IMR-90 (cell line): Measurements from ENCODE around the gene ZNF76. TPM values are rescaled to one million over a fixed set of nuclear protein-coding genes. Genes with fewer than 3 reads are reported as not detected.

Experiments used
- ATAC-seq: fragments of 200-7000 bp; cut with Tn5 transposase; 2 replicates; pipeline ENCODE4 v1.9.1; 2020; ENCODE audit warnings: low read depth, mild to moderate bottlenecking, moderate library complexity
- BruUV-seq: library from RNA; stranded (reverse); fragments of 400-500 nt; replicated peaks from 2 replicates; lab custom pipeline; 2021; lab: Mats Ljungman, UMichigan
- CTCF ChIA-PET: fragments of 300-600 bp; formaldehyde crosslinking; extraction: SDS; loops from one replicate; lab custom pipeline; 2021; ENCODE audit warnings: antibody characterized with exemption; lab: Yijun Ruan, JAX
- POLR2A ChIA-PET: fragments of 300-600 bp; sonication (Branson Sonifier 250); formaldehyde crosslinking; loops from one replicate; lab custom pipeline; 2022; ENCODE audit warnings: antibody characterized with exemption; ENCODE audit not compliant: unreplicated experiment; lab: Charles Lee
- DNase-seq: peaks from one replicate; pipeline ENCODE4 v3.0.0; 2013
- H2AFZ ChIP-seq: replicated peaks from 2 replicates; pipeline ENCODE3; 2013; ENCODE audit warnings: low read length, mild to moderate bottlenecking; ENCODE audit not compliant: poor library complexity
- H2AK5ac ChIP-seq: 2 replicates; pipeline ENCODE4 v1.6.1; 2013; ENCODE audit warnings: low read depth, low read length, inconsistent platforms
- H2AK9ac ChIP-seq: replicated peaks from 2 replicates; pipeline ENCODE3; 2013; ENCODE audit warnings: mild to moderate bottlenecking, low read depth, low read length, moderate library complexity; ENCODE audit not compliant: poor library complexity
- H2BK120ac ChIP-seq: 2 replicates; pipeline ENCODE4 v1.6.1; 2013; ENCODE audit warnings: low read depth, low read length, inconsistent platforms
- H2BK15ac ChIP-seq: 3 replicates; pipeline ENCODE4 v1.6.1; 2013; ENCODE audit warnings: low read depth, low read length, inconsistent platforms
- H2BK20ac ChIP-seq: 2 replicates; pipeline ENCODE4 v1.6.1; 2013; ENCODE audit warnings: low read depth, mild to moderate bottlenecking, inconsistent platforms, low read length, moderate library complexity
- H2BK5ac ChIP-seq: 2 replicates; pipeline ENCODE4 v1.6.1; 2013; ENCODE audit warnings: mild to moderate bottlenecking, low read depth, low read length, inconsistent platforms; ENCODE audit not compliant: poor library complexity, severe bottlenecking
- H3K14ac ChIP-seq: replicated peaks from 2 replicates; pipeline ENCODE4 v1.6.1; 2013; ENCODE audit warnings: low read depth, low read length, inconsistent platforms
- H3K18ac ChIP-seq: 2 replicates; pipeline ENCODE4 v1.6.1; 2013; ENCODE audit warnings: low read depth, low read length, control low read depth
- H3K23ac ChIP-seq: 2 replicates; pipeline ENCODE4 v1.6.1; 2013; ENCODE audit warnings: low read depth, low read length, inconsistent platforms
- H3K27ac ChIP-seq: 2 replicates; pipeline ENCODE4 v1.5.1; 2013; ENCODE audit warnings: mild to moderate bottlenecking, control low read depth, low read length; ENCODE audit not compliant: insufficient read depth
- H3K27me3 ChIP-seq: 2 replicates; pipeline ENCODE4 v1.6.1; 2013; ENCODE audit warnings: low read length; ENCODE audit not compliant: control insufficient read depth, insufficient read depth
- H3K36me3 ChIP-seq: 2 replicates; pipeline ENCODE4 v1.6.1; 2013; ENCODE audit warnings: low read length, mixed read lengths; ENCODE audit not compliant: control insufficient read depth, insufficient read depth
- H3K4ac ChIP-seq: 2 replicates; pipeline ENCODE4 v1.6.1; 2013; ENCODE audit warnings: low read depth, low read length, inconsistent platforms
- H3K4me1 ChIP-seq: 2 replicates; pipeline ENCODE4 v1.6.1; 2013; ENCODE audit warnings: low read length, mixed read lengths; ENCODE audit not compliant: control insufficient read depth, insufficient read depth
- H3K4me2 ChIP-seq: 2 replicates; pipeline ENCODE4 v1.6.1; 2013; ENCODE audit warnings: low read depth, mild to moderate bottlenecking, control low read depth, low read length, moderate library complexity
- H3K4me3 ChIP-seq: 2 replicates; pipeline ENCODE4 v1.5.1; 2013; ENCODE audit warnings: low read depth, mild to moderate bottlenecking, control low read depth, low read length, moderate library complexity; ENCODE audit not compliant: insufficient read depth
- H3K56ac ChIP-seq: 2 replicates; pipeline ENCODE4 v1.6.1; 2013; ENCODE audit warnings: low read length, inconsistent platforms; ENCODE audit not compliant: insufficient read depth; ENCODE audit errors: extremely low read depth
- H3K79me1 ChIP-seq, 2 experiments: 2 replicates each; pipeline ENCODE4 v1.6.1; 2013; ENCODE audit warnings: low read length in 2 of 2, inconsistent platforms in 1 of 2, low read depth in 1 of 2
- H3K9ac ChIP-seq: 2 replicates; pipeline ENCODE4 v1.6.1; 2013; ENCODE audit warnings: low read depth, low read length, control low read depth
- H3K9me1 ChIP-seq: 2 replicates; pipeline ENCODE4 v1.6.1; 2013; ENCODE audit warnings: low read length, inconsistent platforms; ENCODE audit not compliant: insufficient read depth
- H3K9me3 ChIP-seq: 2 replicates; pipeline ENCODE4 v1.6.1; 2013; ENCODE audit warnings: low read length; ENCODE audit not compliant: control insufficient read depth, insufficient read depth
- H4K20me1 ChIP-seq: 2 replicates; pipeline ENCODE4 v1.6.1; 2013; ENCODE audit warnings: low read length, inconsistent platforms; ENCODE audit not compliant: insufficient read depth
- H4K5ac ChIP-seq: 2 replicates; pipeline ENCODE4 v1.6.1; 2013; ENCODE audit warnings: mild to moderate bottlenecking, low read depth, low read length, control low read depth
- H4K8ac ChIP-seq, 2 experiments: 2 replicates each; pipeline ENCODE4 v1.6.1; 2013; ENCODE audit warnings: low read depth in 2 of 2, low read length in 2 of 2, control low read depth in 1 of 2, inconsistent platforms in 1 of 2
- H4K91ac ChIP-seq: 2 replicates; pipeline ENCODE4 v1.6.1; 2013; ENCODE audit warnings: low read depth, low read length, inconsistent platforms; ENCODE audit not compliant: insufficient read depth
- MAZ ChIP-seq: IDR thresholded peaks from 2 replicates; pipeline ENCODE4 v1.6.1; 2012; ENCODE audit warnings: low read depth, mild to moderate bottlenecking, low read length, improper control_type of control experiment, moderate library complexity, borderline replicate concordance
- RCOR1 ChIP-seq: IDR thresholded peaks from 2 replicates; pipeline ENCODE4 v1.6.1; 2012; ENCODE audit warnings: mild to moderate bottlenecking, low read length, improper control_type of control experiment; ENCODE audit not compliant: insufficient replicate concordance
- SMC3 ChIP-seq: fragments of 150-350 bp; IDR thresholded peaks from 2 replicates; pipeline ENCODE4 v1.6.1; 2016; ENCODE audit warnings: low read depth, mild to moderate bottlenecking, antibody characterized with exemption, low read length, moderate library complexity
- USF2 ChIP-seq: fragments of 150-350 bp; IDR thresholded peaks from 2 replicates; pipeline ENCODE4 v1.6.1; 2017; ENCODE audit warnings: mild to moderate bottlenecking, antibody characterized with exemption, low read length, low read depth
- WGBS, 2 experiments: methylation state at CpG; one replicate each; pipeline versions ENCODE4 v1.1.5 to v1.1.7; 2013; ENCODE audit warnings: missing lambda C conversion rate in 2 of 2; ENCODE audit not compliant: insufficient read length in 1 of 2; ENCODE audit errors: extremely low coverage in 2 of 2; 5-methylcytosine and 5-hydroxymethylcytosine counted together
- dilution Hi-C: fragments of 300-500 bp; cut with HindIII; formaldehyde crosslinking; loops from one replicate; pipeline ENCODE4 v1.14.3; 2018; ENCODE audit warnings: low sequenced_read_pairs; ENCODE audit not compliant: unreplicated experiment
- in situ Hi-C: fragments of 300-500 bp; cut with MboI; formaldehyde crosslinking; loops from 3 replicates; pipeline ENCODE4 v1.14.3; 2019; ENCODE audit warnings: low sequenced_read_pairs, inconsistent platforms, mixed read lengths
- intact Hi-C: fragments of 100-400 bp; cut with micrococcal nuclease; formaldehyde crosslinking; loops from 2 replicates; pipeline ENCODE4 v1.10.0; 2022
- polyA plus RNA-seq, 3 experiments: library from polyadenylated mRNA; depleted of rRNA; stranded (reverse); fragments of >200 nt; gene quantifications; 2 replicates each; pipeline ENCODE4 v1.2.3, GENCODE V29; 2012; ENCODE audit warnings: low replicate concordance in 1 of 3
- total RNA-seq: library from RNA; depleted of rRNA; stranded (reverse); fragments of >200 nt; gene quantifications from 2 replicates; pipeline ENCODE4 v1.2.3, GENCODE V29; 2012

ZNF76 gene
- total and polyA plus RNA-seq, 2 of the 4 experiments (the other 2 are of a cell fraction) = 19.9 to 21.1 TPM

- no peaks in the 10 kb centered on the region for H3K9me1 ChIP-seq
- H3K9me3 ChIP-seq = no peaks in the 10 kb centered on the region
- CTCF ChIA-PET = no interaction called here
- H4K5ac ChIP-seq = no peak overlapping the region
- no peak overlapping the region for H2BK15ac ChIP-seq
- H4K20me1 ChIP-seq = no peaks in the 10 kb centered on the region
- peaks cover 15% of the 10 kb centered on the region; the same call in 1 of the 2 replicates for H3K27me3 ChIP-seq
- H3K36me3 ChIP-seq = no peaks in the 10 kb centered on the region
- no peak overlapping the region for H3K18ac ChIP-seq
- in situ Hi-C loops (loop anchor here (25.0 kb wide), 1 partner anchor 428 kb away; the partner anchor contains the start of gene ARMC12), intact Hi-C loops (no loop called here), dilution Hi-C loops (no loop called here)
- no peak overlapping the region for H3K9ac ChIP-seq
- H2AFZ ChIP-seq = no peak overlapping the region
- no peaks in the 10 kb centered on the region for H3K4me1 ChIP-seq
- H4K91ac ChIP-seq = no peak overlapping the region
- POLR2A ChIA-PET = no interaction called here
- TF ChIP-seq MAZ (no peak), USF2 (no peak), RCOR1 (no peak), SMC3 (no peak)
- H2BK5ac ChIP-seq = no peak overlapping the region
- H2AK5ac ChIP-seq = no peak overlapping the region
- H3K4me2 ChIP-seq = no peak overlapping the region
- no peak overlapping the region for H3K27ac ChIP-seq
- no peak overlapping the region for H3K4ac ChIP-seq
- no peak overlapping the region for H3K56ac ChIP-seq
- BruUV-seq = no TSS peak
- 89% methylated on average over 5 of the region's 9 CpGs; no CpG with 5 or more reads in 1 of the 2 experiments for WGBS, 2 experiments
- DNase-seq (no peak), ATAC-seq (no peak)
- H2BK120ac ChIP-seq = no peak overlapping the region
- H3K23ac ChIP-seq = no peak overlapping the region
- H4K8ac ChIP-seq = no peak overlapping the region
- H2BK20ac ChIP-seq = no peak overlapping the region
- H3K14ac ChIP-seq = no peak overlapping the region
- no peaks in the 10 kb centered on the region for H3K79me1 ChIP-seq
- H2AK9ac ChIP-seq = no peak overlapping the region
- H3K4me3 ChIP-seq = no peak overlapping the region
These were observed 50.2 kb downstream of the ZNF76 start for GRCh38 chr6:35309611-35310264.
